IPS-NIHi7 (cell line): ENCODE data around the gene COL16A1.

Source experiments
- DNase-seq: peaks from one replicate; pipeline ENCODE4 v3.0.0; 2012; ENCODE audit warnings: mixed read lengths; ENCODE audit errors: extremely low spot score

COL16A1 gene

GRCh38 chr1:31648641-31649357 is 55.0 kb downstream of the COL16A1 start:
- no peak for DNase-seq

GRCh38 chr1:31648190-31648589 is 55.6 kb downstream of the COL16A1 start:
- no peak for DNase-seq

- no peak for DNase-seq
Measured at GRCh38 chr1:31647106-31647505, 56.7 kb downstream of the COL16A1 start.

GRCh38 chr1:31646259-31646960 is 57.4 kb downstream of the COL16A1 start:
- no peak for DNase-seq

- no peak for DNase-seq
Measured at GRCh38 chr1:31645274-31645568, 58.6 kb downstream of the COL16A1 start.

GRCh38 chr1:31644560-31645273 is 59.1 kb downstream of the COL16A1 start, which contains the start of gene PEF1:
PEF1 (minus strand) TSS chr1:31644876; CDS start chr1:31644864, 12 bp downstream.
- DNase-seq: peak; percentile 99

- DNase-seq: no peak
Measured at GRCh38 chr1:31643976-31644559, 59.7 kb downstream of the COL16A1 start.

- DNase-seq: no peak
Measured at GRCh38 chr1:31642897-31643296, 60.9 kb downstream of the COL16A1 start.

- no peak for DNase-seq
Measured at GRCh38 chr1:31642366-31642765, 61.5 kb downstream of the COL16A1 start.

GRCh38 chr1:31640964-31641363 is 62.9 kb downstream of the COL16A1 start:
- DNase-seq: no peak

GRCh38 chr1:31640179-31640578 is 63.6 kb downstream of the COL16A1 start:
- DNase-seq: no peak

- no peak for DNase-seq
Measured at GRCh38 chr1:31639543-31639942, 64.3 kb downstream of the COL16A1 start.

- DNase-seq: no peak
Measured at GRCh38 chr1:31637915-31638673, 65.7 kb downstream of the COL16A1 start.

- peak; percentile 64 for DNase-seq
Measured at GRCh38 chr1:31633117-31633516, 70.7 kb downstream of the COL16A1 start.

- DNase-seq: no peak
Measured at GRCh38 chr1:31632649-31633048, 71.2 kb downstream of the COL16A1 start.

GRCh38 chr1:31628931-31629556 is 74.8 kb downstream of the COL16A1 start:
- no peak for DNase-seq

GRCh38 chr1:31627930-31628559 is 75.8 kb downstream of the COL16A1 start:
- no peak for DNase-seq

- DNase-seq: no peak
Measured at GRCh38 chr1:31627301-31627929, 76.4 kb downstream of the COL16A1 start.

- peak; percentile 67 for DNase-seq
Measured at GRCh38 chr1:31626223-31627207, 77.3 kb downstream of the COL16A1 start.
